ENCODE results near the gene PELI3.

Gene PELI3

DNA sequence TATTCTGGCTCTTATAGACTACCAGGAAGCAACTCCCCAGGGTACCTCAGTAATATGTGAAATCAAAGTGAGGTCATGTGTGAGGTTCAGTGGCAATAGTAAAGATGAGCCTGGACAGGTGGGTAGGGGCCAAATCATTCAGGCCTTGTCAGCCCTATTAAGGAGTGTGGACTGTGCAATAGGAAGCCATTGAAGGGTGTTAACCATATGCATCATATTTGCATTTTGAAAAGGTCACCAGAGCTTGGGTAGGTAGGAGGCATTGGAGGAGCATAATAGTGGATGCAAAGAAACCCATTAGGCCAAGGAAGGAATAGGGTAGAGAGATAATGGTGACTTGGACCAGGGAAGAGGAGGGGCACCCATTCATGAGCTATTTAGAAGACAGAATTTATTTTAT lies 19.7 kb upstream of the PELI3 start:
- H3K9ac ChIP-seq (ENCODE audit: low read depth in 1 of 2, low read length in 2 of 2): no peak overlapping the region
- H3K36me3 ChIP-seq (ENCODE audit: control insufficient read depth in 1 of 2, insufficient read depth in 2 of 2, low read length in 2 of 2): no peaks in the 10 kb centered on the region
- no peaks in the 10 kb centered on the region for H3K27me3 ChIP-seq (ENCODE audit: control insufficient read depth in 1 of 2, insufficient read depth in 2 of 2, low read length in 2 of 2)
- no peak overlapping the region for H3K4me3 ChIP-seq (ENCODE audit: low read depth in 1 of 2, low read length in 2 of 2)
- H3K4me1 ChIP-seq (ENCODE audit: control insufficient read depth in 1 of 2, insufficient read depth in 2 of 2, low read length in 2 of 2): no peaks in the 10 kb centered on the region
- no peak overlapping the region for H3K27ac ChIP-seq (ENCODE audit: low read depth, low read length)
- peaks cover 9 to 10% of the 10 kb centered on the region in 2 donors for H3K9me3 ChIP-seq (ENCODE audit: control insufficient read depth in 1 of 2, low read length in 2 of 2)

DNA sequence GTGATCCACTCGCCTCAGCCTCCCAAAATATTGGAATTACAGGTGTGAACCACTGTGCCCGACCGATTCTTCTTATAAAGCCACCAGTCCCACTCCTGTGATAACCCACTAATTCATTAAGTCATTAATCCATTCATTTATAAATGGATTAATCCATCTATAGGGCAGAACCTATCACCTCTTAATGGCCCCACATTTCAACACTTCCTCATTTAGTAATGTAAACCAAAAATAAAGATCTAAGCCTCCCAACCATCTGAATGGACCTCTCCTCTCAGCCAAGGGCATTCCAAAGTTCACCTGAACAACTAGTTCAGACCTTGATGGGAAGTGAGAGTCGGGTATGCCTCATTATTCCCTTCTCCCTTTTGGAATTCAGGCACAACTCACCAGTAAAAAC lies 18.2 kb upstream of the PELI3 start:
- Histone ChIP-seq H3K27me3 (ENCODE audit: control insufficient read depth in 1 of 2, insufficient read depth in 2 of 2, low read length in 2 of 2) (peaks cover 0 to 3% of the 10 kb centered on the region in 2 donors), H3K36me3 (ENCODE audit: control insufficient read depth in 1 of 2, insufficient read depth in 2 of 2, low read length in 2 of 2) (no peaks in the 10 kb centered on the region), H3K4me3 (ENCODE audit: low read depth in 1 of 2, low read length in 2 of 2) (no peak overlapping the region), H3K27ac (ENCODE audit: low read depth, low read length) (no peak overlapping the region), H3K4me1 (ENCODE audit: control insufficient read depth in 1 of 2, insufficient read depth in 2 of 2, low read length in 2 of 2) (no peaks in the 10 kb centered on the region), H3K9ac (ENCODE audit: low read depth in 1 of 2, low read length in 2 of 2) (no peak overlapping the region), H3K9me3 (ENCODE audit: control insufficient read depth in 1 of 2, low read length in 2 of 2) (peaks cover 3 to 4% of the 10 kb centered on the region in 2 donors)

DNA sequence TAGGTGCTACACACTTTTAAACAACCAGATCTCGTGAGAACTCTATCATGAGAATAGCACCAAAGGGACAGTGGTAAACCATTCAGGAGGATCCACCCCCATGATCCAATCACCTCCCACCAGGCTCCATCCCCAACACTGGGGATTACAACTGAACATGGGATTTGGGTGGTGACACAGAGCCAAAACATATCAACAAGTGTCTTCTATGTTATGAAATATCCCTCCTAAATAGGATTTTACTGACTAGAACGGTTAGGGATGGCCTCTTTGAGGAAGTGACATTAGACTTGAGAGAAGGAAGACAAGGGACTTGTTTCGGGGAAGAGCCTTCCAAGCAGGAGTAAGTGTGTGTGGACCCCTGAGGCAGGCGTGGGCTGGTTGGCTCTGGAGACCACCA lies 16.1 kb upstream of the PELI3 start:
- Histone ChIP-seq H3K27ac (ENCODE audit: low read depth, low read length) (no peak overlapping the region), H3K4me3 (ENCODE audit: low read depth in 1 of 2, low read length in 2 of 2) (no peak overlapping the region), H3K4me1 (ENCODE audit: control insufficient read depth in 1 of 2, insufficient read depth in 2 of 2, low read length in 2 of 2) (no peaks in the 10 kb centered on the region), H3K9ac (ENCODE audit: low read depth in 1 of 2, low read length in 2 of 2) (no peak overlapping the region), H3K27me3 (ENCODE audit: control insufficient read depth in 1 of 2, insufficient read depth in 2 of 2, low read length in 2 of 2) (peaks cover 0 to 3% of the 10 kb centered on the region in 2 donors), H3K9me3 (ENCODE audit: control insufficient read depth in 1 of 2, low read length in 2 of 2) (no peaks in the 10 kb centered on the region), H3K36me3 (ENCODE audit: control insufficient read depth in 1 of 2, insufficient read depth in 2 of 2, low read length in 2 of 2) (no peaks in the 10 kb centered on the region)

DNA sequence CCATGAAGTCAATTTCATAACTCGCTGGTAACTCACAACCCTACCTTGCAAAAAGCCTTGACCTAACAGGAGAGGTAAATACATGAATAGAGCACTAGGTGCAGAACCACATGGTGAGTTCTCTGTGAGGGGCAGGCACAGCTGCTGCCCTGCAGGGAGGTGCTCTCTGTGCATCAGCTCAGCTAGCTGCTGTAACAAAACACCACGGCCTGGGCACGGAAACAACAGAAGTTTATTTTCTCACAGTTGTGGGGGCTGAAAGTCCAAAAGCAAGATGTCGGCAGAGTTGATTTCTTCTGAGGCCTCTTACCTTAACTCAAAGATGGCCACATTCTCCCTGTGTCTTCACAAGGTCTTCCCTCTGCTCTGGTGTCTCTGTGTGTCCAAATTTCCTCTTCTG lies 15.0 kb upstream of the PELI3 start:
- no peak overlapping the region for H3K4me3 ChIP-seq (ENCODE audit: low read depth in 1 of 2, low read length in 2 of 2)
- peaks cover 0 to 3% of the 10 kb centered on the region in 2 donors for H3K27me3 ChIP-seq (ENCODE audit: control insufficient read depth in 1 of 2, insufficient read depth in 2 of 2, low read length in 2 of 2)
- H3K27ac ChIP-seq (ENCODE audit: low read depth, low read length): no peak overlapping the region

DNA sequence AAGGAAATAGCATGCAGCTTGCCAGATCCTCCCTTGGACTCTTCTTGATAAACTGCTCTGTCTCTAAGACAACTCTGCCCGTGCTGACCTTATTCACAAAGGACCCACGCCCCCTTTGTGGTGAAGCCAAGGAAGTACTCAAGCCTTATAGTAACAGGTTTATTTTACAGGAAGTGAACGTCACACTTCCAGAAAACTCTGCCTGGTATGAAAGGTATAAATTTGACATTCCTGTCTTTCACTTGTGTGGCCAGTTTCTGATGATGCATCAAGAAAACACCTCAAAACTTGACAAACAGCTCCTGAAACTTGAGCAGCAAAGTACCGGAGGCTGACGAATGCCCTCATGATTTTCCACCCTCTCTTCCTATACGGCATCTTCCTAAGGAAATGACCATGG lies 12.5 kb upstream of the PELI3 start:
- no peaks in the 10 kb centered on the region for H3K36me3 ChIP-seq (ENCODE audit: control insufficient read depth in 1 of 2, insufficient read depth in 2 of 2, low read length in 2 of 2)
- H3K4me3 ChIP-seq (ENCODE audit: low read depth in 1 of 2, low read length in 2 of 2): no peak overlapping the region
- H3K27ac ChIP-seq (ENCODE audit: low read depth, low read length): no peak overlapping the region

More for the DNA sequence above, 15.0 kb upstream of the PELI3 start:
- H3K9ac ChIP-seq (ENCODE audit: low read depth in 1 of 2, low read length in 2 of 2): no peak overlapping the region
- no peaks in the 10 kb centered on the region for H3K36me3 ChIP-seq (ENCODE audit: control insufficient read depth in 1 of 2, insufficient read depth in 2 of 2, low read length in 2 of 2)
- H3K4me1 ChIP-seq (ENCODE audit: control insufficient read depth in 1 of 2, insufficient read depth in 2 of 2, low read length in 2 of 2): no peaks in the 10 kb centered on the region
- H3K9me3 ChIP-seq (ENCODE audit: control insufficient read depth in 1 of 2, low read length in 2 of 2): no peaks in the 10 kb centered on the region

DNA sequence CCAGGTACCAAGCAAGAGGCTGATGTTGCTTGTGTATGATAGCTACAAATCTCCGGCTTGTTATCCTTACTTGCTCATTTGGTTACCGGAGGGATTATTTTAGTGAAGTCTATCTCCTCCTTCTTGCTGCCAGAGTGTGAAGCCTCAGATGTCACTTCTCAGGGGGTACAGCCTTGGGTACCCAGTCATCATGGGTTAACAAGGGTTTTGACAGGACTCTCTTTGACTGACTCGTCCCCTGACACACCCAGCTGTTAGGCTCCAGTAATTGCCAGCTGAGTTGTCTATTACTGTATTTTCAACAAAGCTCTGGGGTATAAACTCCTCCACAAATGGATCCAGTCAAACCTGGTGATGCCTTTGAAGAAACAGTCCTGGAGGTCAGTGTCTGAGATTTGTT lies 11.9 kb upstream of the PELI3 start:
- no peak overlapping the region for H3K27ac ChIP-seq (ENCODE audit: low read depth, low read length)
- H3K9me3 ChIP-seq (ENCODE audit: control insufficient read depth in 1 of 2, low read length in 2 of 2): no peaks in the 10 kb centered on the region
- no peaks in the 10 kb centered on the region for H3K4me1 ChIP-seq (ENCODE audit: control insufficient read depth in 1 of 2, insufficient read depth in 2 of 2, low read length in 2 of 2)
- H3K4me3 ChIP-seq (ENCODE audit: low read depth in 1 of 2, low read length in 2 of 2): no peak overlapping the region
- no peaks in the 10 kb centered on the region for H3K36me3 ChIP-seq (ENCODE audit: control insufficient read depth in 1 of 2, insufficient read depth in 2 of 2, low read length in 2 of 2)
- peaks cover 0 to 3% of the 10 kb centered on the region in 2 donors for H3K27me3 ChIP-seq (ENCODE audit: control insufficient read depth in 1 of 2, insufficient read depth in 2 of 2, low read length in 2 of 2)
- H3K9ac ChIP-seq (ENCODE audit: low read depth in 1 of 2, low read length in 2 of 2): no peak overlapping the region

More for the DNA sequence above, 12.5 kb upstream of the PELI3 start:
- peaks cover 0 to 3% of the 10 kb centered on the region in 2 donors for H3K27me3 ChIP-seq (ENCODE audit: control insufficient read depth in 1 of 2, insufficient read depth in 2 of 2, low read length in 2 of 2)
- H3K9ac ChIP-seq (ENCODE audit: low read depth in 1 of 2, low read length in 2 of 2): no peak overlapping the region
- H3K9me3 ChIP-seq (ENCODE audit: control insufficient read depth in 1 of 2, low read length in 2 of 2): no peaks in the 10 kb centered on the region
- H3K4me1 ChIP-seq (ENCODE audit: control insufficient read depth in 1 of 2, insufficient read depth in 2 of 2, low read length in 2 of 2): no peaks in the 10 kb centered on the region

DNA sequence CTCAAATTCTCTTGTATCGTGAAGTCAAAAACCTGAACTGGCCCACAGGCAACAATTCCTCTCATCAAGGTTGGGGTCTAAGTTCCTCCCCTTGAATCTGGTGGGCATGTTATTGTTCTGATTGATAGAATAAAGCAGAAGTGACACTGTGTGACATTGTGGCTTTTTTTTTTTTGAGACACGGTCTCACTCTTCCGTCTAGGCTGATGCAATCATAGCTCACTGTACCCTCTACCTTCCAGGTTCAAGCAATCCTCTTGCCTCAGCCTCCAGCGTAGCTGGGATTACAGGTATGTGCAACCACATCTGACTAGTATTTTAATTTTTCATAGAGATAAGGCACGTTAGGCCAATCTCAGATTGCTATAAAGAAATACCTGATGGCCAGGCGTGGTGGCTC lies 8.9 kb upstream of the PELI3 start:
- H3K27ac ChIP-seq (ENCODE audit: low read depth, low read length): no peak overlapping the region
- no peak overlapping the region for H3K4me3 ChIP-seq (ENCODE audit: low read depth in 1 of 2, low read length in 2 of 2)
- H3K36me3 ChIP-seq (ENCODE audit: control insufficient read depth in 1 of 2, insufficient read depth in 2 of 2, low read length in 2 of 2): no peaks in the 10 kb centered on the region
- no peaks in the 10 kb centered on the region for H3K9me3 ChIP-seq (ENCODE audit: control insufficient read depth in 1 of 2, low read length in 2 of 2)
- no peaks in the 10 kb centered on the region for H3K4me1 ChIP-seq (ENCODE audit: control insufficient read depth in 1 of 2, insufficient read depth in 2 of 2, low read length in 2 of 2)
- no peak overlapping the region for H3K9ac ChIP-seq (ENCODE audit: low read depth in 1 of 2, low read length in 2 of 2)
- H3K27me3 ChIP-seq (ENCODE audit: control insufficient read depth in 1 of 2, insufficient read depth in 2 of 2, low read length in 2 of 2): no peaks in the 10 kb centered on the region

DNA sequence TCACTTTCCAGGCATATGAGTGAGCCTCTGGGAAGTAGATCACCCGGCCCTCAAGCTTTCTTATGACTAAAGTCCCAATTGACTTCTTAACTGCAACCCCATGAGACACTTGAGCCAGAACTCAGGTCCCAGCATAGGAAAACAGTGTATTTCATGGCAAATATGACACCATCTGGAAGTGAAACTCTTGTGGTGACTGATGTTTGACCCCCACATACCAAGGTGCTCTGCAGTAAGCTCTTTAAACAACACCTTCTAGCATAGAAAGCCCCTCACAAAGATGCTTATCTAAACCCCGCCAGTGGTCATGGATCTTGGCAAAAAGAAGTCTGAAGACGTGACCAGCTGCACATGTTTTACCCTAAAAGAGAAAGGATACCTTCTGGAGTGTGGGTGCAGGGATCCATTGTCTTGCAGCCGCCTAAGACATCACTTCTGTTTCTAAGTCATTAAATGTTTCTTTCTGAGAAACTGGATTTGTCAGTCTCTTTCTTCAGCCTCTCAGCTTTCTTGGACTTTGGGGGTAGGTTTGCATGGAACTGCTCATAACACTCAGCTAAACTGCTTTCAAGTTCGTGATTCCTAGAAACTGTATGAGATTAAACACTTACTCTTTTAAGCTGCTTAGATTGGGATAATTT lies 7.4 kb upstream of the PELI3 start:
- no peaks in the 10 kb centered on the region for H3K9me3 ChIP-seq (ENCODE audit: control insufficient read depth in 1 of 2, low read length in 2 of 2)
- H3K36me3 ChIP-seq (ENCODE audit: control insufficient read depth in 1 of 2, insufficient read depth in 2 of 2, low read length in 2 of 2): no peaks in the 10 kb centered on the region
- H3K4me1 ChIP-seq (ENCODE audit: control insufficient read depth in 1 of 2, insufficient read depth in 2 of 2, low read length in 2 of 2): no peaks in the 10 kb centered on the region

GRCh38 chr11:66462010-66462409 lies 4.7 kb upstream of the PELI3 start:
- H3K4me1 ChIP-seq (ENCODE audit: control insufficient read depth in 1 of 2, insufficient read depth in 2 of 2, low read length in 2 of 2): peaks cover 0 to 3% of the 10 kb centered on the region in 2 donors

More for the DNA sequence above, 7.4 kb upstream of the PELI3 start:
- H3K27me3 ChIP-seq (ENCODE audit: control insufficient read depth in 1 of 2, insufficient read depth in 2 of 2, low read length in 2 of 2): no peaks in the 10 kb centered on the region
- H3K27ac ChIP-seq (ENCODE audit: low read depth, low read length): no peak overlapping the region
- H3K9ac ChIP-seq (ENCODE audit: low read depth in 1 of 2, low read length in 2 of 2): no peak overlapping the region
- no peak overlapping the region for H3K4me3 ChIP-seq (ENCODE audit: low read depth in 1 of 2, low read length in 2 of 2)

DNA sequence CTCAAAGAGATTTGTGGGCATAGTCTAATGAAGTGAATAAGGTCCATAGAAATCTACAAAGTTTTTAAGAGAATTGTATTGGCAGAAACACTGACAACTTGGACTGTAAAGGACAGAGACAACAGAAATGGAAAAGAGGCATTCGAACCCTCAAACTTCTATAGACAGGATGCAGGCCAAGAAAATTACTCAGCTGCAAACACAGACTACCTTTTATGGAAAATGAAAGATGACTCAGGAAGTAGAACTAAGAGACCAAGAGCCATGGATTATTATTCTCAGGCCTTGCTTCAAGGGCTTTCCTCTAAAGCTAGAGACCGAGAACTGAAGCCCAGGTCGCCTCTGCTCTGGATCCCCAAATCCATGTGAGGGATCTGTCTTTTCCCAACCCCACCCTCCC lies 3.8 kb upstream of the PELI3 start:
- H3K4me1 ChIP-seq (ENCODE audit: control insufficient read depth in 1 of 2, insufficient read depth in 2 of 2, low read length in 2 of 2): peaks cover 7 to 11% of the 10 kb centered on the region in 2 donors
- H3K9ac ChIP-seq (ENCODE audit: low read depth in 1 of 2, low read length in 2 of 2): no peak overlapping the region
- H3K4me3 ChIP-seq (ENCODE audit: low read depth in 1 of 2, low read length in 2 of 2): no peak overlapping the region
- H3K36me3 ChIP-seq (ENCODE audit: control insufficient read depth in 1 of 2, insufficient read depth in 2 of 2, low read length in 2 of 2): no peaks in the 10 kb centered on the region
- H3K27ac ChIP-seq (ENCODE audit: low read depth, low read length): no peak overlapping the region
- no peaks in the 10 kb centered on the region for H3K27me3 ChIP-seq (ENCODE audit: control insufficient read depth in 1 of 2, insufficient read depth in 2 of 2, low read length in 2 of 2)
- no peaks in the 10 kb centered on the region for H3K9me3 ChIP-seq (ENCODE audit: control insufficient read depth in 1 of 2, low read length in 2 of 2)

More at GRCh38 chr11:66462010-66462409, 4.7 kb upstream of the PELI3 start:
- Histone ChIP-seq H3K36me3 (ENCODE audit: control insufficient read depth in 1 of 2, insufficient read depth in 2 of 2, low read length in 2 of 2) (no peaks in the 10 kb centered on the region), H3K9me3 (ENCODE audit: control insufficient read depth in 1 of 2, low read length in 2 of 2) (no peaks in the 10 kb centered on the region), H3K4me3 (ENCODE audit: low read depth in 1 of 2, low read length in 2 of 2) (no peak overlapping the region), H3K9ac (ENCODE audit: low read depth in 1 of 2, low read length in 2 of 2) (no peak overlapping the region), H3K27me3 (ENCODE audit: control insufficient read depth in 1 of 2, insufficient read depth in 2 of 2, low read length in 2 of 2) (no peaks in the 10 kb centered on the region), H3K27ac (ENCODE audit: low read depth, low read length) (no peak overlapping the region)
